Stimulated activated CD4-positive, alpha-beta T cell treated with anti-CD3 and anti-CD28 coated beads, Interleukin-12 subunit alpha, Interleukin-12 subunit beta, amount 100 ng/mL, for 48 hours (primary cell): Measurements from ENCODE around the gene EOGT.

ENCODE experiments used
- DNase-seq, 3 donors: peaks; one replicate each; pipeline ENCODE4 v3.0.0-alpha.2; 2020; ENCODE audit warnings: low read depth in 2 of 3, low spot score in 1 of 3

EOGT gene

DNA sequence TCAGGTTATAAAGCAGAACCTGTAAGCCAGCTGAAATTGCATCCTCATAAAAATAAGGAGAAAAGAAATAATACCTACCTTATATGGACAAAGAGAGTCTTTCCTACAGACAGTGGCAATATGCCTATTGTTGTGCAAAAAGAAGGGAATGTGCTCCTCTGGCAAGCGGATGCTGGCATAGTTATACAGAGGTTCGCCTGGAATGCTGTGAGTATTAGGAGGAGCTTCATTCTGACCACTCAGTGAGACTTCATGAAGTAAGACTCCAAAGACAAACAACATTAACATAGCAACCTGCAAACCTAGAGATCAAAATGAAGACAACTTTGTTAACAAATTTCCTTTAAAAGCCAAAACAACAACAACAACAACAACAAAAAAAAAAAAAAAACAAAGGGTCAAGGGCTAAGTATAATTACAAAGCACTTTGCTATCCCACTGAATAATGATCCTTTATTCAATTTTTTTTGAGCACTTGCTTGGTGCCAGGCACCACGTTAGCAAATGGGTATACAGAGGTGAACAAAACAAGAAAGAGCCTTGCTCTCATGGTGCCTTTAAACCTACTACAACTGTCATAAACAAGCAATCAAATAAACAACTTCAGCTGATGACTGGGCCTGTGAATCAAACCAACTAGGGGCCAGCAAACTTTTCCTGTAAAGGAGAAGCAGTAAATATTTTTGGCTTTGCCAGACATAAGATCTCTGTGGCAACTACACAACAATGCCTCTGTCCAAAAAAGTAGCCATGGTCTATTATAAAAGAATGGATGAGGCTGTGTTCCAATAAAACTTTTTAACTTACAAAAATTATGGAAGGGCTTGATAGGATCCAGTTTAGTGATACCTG, 3.7 kb downstream of the EOGT start:
- no peak for DNase-seq

DNA sequence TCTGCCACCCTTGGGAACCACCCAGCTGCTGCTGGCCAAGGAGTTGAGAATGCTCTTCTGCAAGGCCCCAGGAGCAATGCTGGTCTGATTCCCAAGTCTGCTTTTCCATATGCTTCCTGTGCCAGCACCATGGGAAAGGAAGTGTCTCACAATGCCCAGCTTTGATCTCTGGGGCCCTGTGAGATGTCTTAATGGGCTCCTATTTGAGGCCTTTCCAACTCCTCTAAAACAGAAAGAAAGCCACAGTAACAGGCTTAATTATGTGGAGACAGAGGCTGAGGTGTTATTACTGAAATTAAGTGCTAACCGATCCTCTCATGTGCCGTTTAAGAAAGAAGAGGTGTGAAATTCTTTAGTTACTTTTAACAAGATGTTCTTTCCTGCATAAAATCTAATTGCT, 4.5 kb downstream of the EOGT start:
- DNase-seq = no peak

DNA sequence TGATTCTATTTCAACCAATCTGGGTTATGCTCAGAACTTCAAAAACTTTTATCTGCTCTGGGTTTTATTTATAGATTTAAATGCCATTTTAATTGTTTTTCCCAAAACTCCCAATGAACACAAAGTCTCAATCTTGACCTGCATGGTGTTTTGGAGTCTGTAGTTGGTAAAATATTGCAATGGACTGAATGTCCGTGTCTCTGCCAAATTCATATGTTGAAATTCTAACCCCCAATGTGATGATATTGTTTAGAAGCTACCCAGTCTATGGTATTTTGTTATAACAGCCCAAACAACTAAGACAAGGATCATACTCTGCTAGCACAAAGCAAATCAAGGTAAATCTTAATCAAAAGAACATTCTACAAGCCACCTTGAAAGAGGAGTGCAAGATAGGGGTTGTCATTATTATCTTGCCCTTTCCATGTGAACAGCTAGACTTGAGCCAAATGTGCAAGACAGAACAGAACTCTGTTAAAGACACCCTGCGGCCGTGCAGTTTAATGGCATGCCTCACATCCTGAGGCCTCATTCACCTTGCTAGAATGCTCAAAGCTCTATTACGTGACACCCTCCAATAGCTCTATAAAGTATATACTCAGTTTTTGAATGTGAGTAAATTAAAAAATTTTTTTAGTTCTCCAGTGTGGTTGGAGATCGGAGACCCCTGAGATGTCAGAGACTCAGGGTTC, 7.5 kb downstream of the EOGT start:
- no peak for DNase-seq

DNA sequence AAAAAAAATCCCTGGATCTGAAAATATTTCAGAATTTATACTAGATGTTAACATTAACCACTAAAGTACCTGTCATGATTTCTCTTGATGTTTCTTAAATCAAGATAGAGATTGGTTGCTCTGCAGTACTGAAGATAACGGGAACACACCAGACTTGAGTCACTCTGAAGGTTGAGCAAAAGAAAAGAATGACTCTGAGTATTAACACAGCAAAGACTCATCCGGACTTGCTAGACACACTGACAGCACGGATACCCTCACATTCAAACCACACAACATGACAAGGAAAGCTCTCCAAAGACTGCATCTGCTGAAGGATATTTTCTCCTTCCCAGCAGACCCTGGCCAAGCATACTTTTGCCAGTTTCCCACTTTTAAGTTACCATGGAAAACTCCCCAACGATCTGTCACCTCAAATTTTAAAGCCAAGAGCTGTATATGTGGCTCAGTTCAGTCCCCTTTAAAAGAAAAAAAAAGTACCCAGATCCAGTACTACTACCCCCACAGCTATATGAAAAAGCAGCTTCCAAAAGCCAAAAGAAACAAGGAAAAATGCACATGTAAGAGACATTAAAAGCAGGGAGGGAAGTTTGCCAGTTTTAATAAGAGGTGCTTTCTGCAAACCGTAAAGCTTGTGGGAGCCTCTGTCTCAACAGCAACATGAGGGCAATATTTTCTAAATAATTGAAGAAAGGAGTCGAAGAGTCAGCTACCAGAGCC, 8.3 kb downstream of the EOGT start:
- no peak for DNase-seq

DNA sequence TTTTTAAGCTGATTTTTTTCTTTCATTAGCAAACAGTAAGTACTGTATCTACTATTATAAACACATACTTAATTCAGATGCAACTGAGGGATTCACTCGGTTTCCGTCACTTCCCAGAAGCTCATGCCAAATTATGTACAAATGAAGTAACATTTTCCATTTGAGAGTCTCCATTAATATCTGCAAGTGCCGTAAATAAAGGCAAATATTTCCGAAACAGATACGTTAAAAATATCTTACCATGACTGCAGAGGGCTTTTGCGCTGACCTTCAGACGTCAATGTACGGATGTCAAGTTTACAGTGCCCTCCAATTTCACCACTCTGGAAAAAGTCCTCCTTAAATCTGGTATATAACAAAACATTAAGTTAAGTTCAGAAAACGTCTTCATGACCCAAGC, 9.3 kb downstream of the EOGT start:
- DNase-seq = no peak

DNA sequence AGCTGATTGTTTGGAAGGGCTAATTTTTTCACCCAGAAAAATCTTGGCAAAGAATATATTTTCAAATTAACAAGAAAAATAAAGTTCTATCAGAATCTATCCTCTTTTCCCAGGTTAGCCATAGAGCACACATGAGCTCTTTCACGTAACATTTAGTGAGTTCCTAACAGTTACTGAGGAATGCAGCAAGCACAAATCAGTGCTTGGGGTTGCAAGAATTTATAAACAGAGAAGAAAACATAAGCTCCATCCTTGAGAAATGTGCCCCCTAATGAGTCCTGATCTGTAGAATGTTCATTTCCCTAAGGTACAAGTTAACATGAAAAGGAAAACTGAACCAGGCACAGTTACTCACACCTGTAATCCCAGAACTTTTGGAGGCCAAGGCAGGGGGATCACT, 13.9 kb downstream of the EOGT start:
- DNase-seq = no peak

DNA sequence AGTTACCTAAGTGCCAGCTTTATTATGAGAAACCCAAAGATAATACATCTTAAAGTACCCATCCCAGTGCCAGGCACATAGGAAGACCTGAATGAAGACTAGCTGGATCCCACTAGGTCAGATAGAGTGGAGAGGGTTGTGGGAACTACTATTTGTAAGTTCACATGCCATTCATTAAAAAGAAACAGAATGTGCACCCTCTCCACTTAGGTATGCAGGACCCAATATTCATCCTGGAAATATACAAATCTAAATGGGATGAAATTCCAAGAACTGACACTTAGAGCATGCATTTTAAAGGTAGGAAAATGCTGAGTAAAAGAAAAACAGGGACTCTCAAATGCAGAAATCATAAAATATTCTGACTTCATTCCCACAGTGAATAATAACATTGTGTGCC, 14.3 kb downstream of the EOGT start:
- no peak for DNase-seq

DNA sequence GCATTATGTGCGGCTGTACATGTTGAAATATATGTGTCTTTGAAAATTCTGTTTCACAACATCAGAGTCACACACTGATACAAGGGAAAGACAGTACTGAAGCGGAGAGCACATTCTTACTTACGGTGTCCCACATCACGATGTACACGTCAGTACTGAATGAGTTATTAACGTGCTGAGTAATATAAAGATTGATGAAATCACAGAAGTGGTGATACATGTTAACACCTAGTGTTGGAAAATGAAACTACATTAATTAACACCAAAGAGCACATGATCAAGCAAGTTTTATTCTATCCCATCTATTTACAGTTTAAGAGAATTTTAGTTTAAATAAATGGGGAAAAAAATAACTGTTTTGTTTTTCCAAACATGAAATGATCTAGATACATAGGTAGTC, 15.6 kb downstream of the EOGT start:
- no peak for DNase-seq

DNA sequence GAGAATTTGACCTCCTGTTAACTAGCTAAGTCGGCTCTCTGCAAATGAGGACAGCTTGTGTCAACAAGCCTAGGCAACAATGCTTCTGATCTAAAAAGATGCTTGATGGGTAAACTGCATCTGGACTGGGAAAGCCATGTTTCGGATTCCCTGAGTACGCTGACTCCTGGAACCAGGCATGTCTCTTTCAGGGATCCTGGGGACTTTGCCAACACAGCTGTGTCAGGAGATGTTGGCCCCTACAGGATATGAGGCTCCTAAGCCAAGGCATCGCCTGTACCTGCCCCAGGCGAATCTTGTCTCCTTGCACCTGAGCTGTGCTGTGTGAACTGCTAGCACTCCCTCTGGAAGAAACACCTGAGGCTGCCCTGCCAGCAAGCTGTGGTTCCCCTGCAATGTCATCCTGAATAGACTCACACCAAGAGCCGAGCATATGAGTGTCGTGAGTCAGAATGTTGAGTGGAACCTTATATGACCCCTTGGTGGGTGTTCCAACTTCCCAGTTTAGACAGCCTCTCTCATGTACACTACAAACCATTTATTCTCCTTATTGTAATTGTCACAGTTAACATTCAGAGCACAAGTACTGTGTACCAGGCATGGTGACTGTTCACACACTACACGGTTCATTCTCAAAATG, 17.0 kb downstream of the EOGT start:
- DNase-seq = no peak

DNA sequence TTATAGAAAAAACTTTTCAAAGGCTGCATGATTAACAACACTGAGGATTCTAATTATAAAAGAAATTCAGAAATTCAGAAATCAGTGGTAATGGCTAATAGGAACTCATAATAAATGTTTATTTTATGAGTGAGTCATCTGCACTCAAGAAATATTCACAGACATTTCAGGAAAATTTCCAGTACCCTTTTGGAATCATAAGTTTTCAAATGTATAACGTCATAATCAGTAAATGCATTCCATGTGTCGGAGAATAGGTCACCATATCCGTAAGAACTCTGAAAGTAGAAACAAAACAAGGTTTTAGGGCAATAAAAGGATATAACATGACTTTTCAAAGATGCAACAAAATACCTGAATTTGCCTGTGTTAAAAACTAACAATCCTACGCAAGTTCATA, 24.7 kb downstream of the EOGT start:
- no peak for DNase-seq

DNA sequence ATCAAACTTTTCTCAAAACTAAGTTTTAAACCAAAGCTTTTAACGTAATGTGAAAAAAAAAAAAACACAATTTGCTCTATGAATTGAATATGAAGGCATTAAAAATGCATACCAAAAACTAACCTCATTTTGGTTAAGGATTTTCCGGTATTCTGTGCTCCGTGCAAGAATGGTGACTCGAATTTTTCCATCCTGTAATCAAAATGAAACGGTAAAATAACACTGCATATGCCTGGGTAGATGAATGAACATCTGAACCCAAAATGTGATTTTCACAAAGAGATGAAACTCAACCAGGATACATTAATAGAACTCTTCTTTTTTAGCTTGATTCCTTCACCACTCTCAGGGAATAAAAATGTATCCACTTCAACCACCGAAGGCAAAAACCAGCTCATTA, 26.2 kb downstream of the EOGT start:
- DNase-seq = no peak

DNA sequence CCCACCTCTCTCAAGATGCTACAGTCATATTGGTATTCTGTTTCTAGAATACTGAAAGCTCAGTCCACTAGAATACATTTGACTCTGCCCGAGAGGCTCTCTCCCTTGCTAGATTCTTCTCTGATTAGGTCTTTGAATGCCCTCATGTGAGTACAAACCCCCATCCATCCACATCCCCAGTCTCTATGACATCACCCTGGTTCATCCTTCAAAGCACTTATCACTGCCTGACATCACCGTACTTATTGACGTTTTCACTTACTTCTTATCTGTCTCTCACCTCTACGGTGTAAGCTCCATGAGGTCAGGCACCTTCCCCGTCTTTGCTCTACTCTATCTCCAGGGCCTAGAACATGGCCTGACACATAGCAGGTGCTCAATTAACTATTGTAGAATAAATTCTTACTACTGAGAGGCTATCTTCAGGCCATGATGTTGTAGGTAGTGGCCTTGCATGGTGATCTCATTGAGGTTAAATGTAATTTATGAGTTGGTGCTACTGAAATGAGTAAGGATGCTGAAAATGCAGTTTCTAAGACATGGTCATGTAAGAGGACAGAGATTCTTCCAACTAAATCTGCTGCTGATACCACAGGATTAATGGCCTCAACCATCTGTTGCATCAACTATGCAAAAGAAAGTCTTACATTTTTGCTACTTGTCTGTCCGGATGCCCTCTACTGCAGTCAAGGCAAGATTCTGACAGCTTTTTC, 26.8 kb downstream of the EOGT start:
- no peak for DNase-seq

DNA sequence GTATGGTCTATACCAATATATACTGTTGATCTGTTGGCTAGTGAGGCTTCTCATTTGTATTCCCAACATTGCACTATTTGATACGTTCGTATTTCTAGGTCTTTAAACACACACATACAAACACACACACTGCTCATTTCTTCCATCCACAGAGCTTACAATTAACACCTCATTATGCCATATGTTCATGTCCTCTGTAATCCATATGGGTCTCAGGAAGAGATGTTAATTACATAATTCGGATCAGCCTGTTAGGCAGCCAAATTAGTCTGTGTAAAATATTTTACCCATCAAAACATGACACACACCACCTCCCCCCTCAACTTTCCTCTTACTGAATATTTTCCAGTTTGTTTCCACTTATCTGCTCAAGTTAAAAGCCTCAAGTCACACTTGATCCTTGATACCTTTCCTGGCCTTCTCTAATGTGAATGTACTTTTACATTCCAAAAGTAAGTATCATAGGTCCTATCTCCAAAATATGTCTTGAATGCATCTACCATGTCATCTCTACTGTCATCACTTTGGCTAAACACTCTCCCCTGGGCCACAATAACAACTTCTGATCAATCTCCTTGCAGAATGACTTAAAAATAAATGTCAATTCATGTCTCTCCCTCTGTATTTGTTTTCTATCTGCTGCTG, 28.2 kb downstream of the EOGT start:
- no peak for DNase-seq

DNA sequence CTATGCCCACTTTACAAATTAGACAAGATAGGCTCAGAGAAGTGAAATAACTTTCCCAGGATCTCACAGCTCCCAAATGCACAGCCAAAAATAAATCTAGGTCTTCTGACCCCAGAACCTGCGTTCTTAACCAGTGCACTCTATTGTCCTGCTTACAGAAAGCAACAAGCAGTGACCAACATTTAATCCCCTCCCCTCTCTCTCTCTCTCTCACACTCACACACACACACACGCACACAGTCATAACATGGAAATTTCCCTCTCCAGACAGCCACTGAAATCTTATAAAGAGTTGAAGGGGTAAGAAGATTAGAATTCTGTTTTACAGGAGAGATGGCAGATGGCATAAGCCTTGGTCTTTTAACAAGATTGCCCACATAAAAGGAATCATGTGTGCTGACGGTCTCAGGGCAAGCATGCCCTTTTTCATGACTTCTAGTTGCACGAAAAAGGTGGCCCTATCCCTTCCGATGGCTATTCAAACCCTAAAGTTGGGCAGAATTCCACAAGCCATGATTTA, 29.4 kb downstream of the EOGT start:
- no peak for DNase-seq

DNA sequence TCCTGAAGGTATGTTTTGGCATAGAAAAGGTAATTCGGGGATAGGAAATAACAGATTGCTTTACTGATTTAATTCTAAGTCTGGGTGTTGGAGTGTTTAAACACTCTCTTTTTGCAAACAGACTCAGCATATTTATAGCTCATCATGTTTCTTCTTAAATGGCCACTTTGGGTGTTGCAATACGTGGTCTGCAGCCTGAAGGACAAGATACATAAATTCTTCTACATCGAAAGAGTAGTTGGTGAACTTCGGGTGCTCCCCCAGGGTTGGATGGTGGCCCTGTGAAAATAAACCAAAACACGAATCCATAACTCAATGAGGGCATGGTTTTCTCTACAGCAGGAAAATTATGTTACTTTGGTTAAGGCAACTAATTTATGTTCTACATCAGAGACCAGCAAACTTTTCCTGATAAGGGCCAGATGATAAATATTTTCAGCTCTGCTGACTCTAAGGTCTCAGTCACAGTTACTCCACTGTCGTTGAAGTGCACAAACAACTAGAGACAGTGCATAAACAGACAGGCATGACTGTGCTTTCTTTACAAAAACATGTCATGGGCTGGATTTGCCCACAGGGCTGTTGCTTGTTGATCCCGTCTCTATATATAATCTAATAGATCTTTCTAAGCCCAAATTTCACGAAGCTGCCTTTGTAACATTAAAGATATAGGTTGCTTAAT, 35.9 kb downstream of the EOGT start:
- no peak for DNase-seq

DNA sequence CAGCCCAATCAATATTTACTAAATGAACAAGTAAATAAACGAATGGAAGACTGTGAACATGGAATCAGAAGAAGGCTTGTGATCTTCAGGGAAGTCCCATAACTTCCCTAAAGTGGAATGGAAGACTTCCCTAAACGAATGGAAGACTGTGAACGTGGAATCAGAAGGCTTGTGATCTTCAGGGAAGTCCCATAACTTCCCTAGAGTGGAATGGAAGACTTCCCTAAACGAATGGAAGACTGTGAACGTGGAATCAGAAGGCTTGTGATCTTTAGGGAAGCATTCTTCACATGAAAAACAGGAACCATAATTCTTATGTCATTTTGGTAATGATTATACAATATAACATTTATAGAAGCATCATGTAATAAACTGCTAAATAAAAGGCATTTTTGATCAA, 38.8 kb downstream of the EOGT start:
- DNase-seq = no peak

DNA sequence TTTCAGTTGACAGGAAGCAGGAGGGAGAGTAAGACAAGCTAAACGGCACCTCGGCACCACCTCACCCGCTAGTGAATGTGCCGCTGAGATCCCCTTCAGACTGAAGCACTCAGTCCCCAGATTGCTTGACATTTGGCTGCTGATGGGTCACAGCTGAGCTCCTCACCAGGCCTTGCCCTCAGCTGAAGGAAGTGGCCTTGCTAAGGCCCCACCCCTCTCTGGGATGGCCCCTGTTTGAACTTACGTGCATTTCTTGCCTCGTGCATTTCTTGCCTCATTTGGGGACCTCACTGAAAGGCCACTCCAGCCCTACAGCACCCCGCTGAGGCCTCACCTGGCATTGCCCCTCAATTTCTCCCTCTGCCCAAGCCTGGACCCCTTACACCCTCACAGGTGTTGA, 39.8 kb downstream of the EOGT start:
- DNase-seq = no peak

DNA sequence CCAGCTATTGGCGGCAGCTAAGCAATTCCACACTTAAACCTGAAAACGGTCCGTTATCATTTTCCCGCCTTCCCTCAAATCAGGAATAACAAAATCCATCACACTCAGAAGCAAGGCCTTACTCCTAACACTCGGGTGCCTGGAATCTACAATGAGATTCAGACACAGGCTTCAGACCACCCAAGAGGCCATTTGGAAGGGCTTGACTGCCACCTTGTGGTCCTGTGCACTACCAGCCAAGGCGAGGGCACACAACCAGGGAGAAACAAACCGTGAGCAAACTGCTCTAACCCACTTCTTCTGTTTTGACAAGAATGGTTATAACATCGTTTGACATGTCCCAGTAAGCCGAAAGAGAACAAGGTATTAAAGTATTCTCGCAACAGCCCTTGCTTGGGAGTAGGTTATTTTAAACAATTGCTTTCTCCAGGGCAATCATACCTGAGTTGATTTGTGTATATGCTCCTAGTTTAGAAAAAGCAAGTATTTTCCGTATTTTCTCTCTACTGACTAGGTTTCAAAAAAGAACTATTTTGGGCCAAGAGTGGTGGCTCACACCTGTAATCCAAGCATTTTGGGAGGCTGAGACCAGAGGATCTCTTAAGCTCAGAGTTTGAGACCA, 41.0 kb downstream of the EOGT start:
- peak; percentile 6 to 34 (median 6) for DNase-seq

DNA sequence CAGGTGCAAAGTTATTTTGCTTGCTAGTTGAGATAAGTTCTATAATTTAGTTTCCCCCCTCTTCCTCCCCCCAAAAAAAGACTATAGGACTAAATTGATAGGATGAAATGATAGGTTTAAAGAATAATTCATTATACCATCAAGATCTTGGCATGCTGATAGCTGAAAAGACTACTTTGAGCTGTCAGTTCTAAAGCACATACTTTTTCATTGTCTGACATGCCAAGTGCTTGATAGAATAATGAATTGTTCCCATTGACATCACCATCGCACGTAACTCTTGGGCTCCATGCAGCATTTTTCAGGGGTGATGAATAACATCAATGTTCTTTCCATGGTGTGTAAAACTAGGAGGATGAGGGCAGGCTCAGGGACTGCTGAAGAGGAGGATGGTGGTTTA, 48.8 kb downstream of the EOGT start:
- DNase-seq = no peak
